Kasumi-1 (cell line): Measurements from ENCODE around the gene BDP1.
"Not testable (repeated sequence)": the region's sequence is repeated elsewhere in the genome, so short reads cannot be mapped to it uniquely, and the experiment has no call there.

ENCODE experiments used
- DNase-seq, 2 experiments: peaks; one replicate each; lab custom pipeline; 2025; lab: John Stamatoyannopoulos, UW

The BDP1 gene

DNA sequence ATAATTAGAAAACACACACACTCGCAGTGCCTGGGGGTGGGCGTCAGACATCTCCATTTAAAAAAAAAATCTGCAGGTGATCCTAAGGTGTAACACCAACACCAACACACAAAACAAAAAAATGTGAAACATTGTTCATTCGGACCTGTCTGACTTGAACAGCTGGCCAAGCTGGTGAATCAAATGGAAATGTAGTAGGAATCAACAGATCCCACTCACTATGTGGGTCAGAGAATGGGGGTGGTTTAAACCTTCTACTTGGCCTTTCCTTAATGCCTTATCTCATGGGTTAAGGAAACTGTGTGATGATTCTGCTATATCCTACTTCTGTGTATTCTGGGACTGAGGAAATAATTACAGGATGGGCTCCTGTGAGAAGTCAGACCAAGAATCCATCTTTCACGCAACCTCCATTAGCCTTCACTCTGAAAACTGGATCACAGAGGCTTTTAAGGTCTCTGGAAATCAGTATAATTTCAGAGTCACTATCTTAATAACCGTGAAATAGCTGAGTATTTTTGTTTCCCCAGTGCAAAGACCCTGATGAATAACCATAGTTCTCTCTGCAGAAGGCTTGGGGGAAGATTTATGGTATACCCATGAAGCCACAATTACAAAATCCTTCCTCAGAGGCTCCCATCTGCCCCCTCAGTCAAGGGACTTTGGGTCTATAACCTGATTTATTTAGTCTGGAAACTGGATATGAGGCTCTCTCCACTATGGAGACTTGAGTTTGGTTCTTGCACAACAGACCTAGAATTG, 114.5 kb downstream of the BDP1 start:
- no peak for DNase-seq

- DNase-seq, result not testable (repeated sequence)
These were observed 116.4 kb downstream of the BDP1 start for GRCh38 chr5:71571811-71572210.

GRCh38 chr5:71573591-71573990, 118.1 kb downstream of the BDP1 start:
- no peak for DNase-seq

GRCh38 chr5:71575588-71575987, 120.1 kb downstream of the BDP1 start:
- not testable (repeated sequence) for DNase-seq

DNA sequence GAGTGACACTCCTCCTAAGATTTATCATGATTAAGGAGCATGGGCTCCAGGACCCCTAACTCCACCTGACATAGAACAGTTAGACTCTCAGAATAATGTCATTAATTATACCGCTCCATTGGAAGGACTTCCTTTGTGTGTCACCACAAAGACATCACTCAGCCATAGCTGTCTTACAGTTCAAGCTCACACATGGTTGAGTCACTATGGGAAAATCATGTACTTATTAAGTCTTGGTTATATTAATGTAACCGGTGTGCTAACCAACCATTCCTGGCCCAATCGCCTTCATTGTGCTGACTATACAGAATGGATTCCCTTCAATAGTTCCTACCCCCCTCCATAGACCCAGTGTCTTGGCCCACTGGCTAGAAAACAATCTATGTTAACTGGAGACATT, 120.8 kb downstream of the BDP1 start:
- DNase-seq, result no peak

GRCh38 chr5:71577839-71578238, 122.4 kb downstream of the BDP1 start:
- DNase-seq, result not testable (repeated sequence)

GRCh38 chr5:71582945-71583584, 127.6 kb downstream of the BDP1 start:
- no peak for DNase-seq

DNA sequence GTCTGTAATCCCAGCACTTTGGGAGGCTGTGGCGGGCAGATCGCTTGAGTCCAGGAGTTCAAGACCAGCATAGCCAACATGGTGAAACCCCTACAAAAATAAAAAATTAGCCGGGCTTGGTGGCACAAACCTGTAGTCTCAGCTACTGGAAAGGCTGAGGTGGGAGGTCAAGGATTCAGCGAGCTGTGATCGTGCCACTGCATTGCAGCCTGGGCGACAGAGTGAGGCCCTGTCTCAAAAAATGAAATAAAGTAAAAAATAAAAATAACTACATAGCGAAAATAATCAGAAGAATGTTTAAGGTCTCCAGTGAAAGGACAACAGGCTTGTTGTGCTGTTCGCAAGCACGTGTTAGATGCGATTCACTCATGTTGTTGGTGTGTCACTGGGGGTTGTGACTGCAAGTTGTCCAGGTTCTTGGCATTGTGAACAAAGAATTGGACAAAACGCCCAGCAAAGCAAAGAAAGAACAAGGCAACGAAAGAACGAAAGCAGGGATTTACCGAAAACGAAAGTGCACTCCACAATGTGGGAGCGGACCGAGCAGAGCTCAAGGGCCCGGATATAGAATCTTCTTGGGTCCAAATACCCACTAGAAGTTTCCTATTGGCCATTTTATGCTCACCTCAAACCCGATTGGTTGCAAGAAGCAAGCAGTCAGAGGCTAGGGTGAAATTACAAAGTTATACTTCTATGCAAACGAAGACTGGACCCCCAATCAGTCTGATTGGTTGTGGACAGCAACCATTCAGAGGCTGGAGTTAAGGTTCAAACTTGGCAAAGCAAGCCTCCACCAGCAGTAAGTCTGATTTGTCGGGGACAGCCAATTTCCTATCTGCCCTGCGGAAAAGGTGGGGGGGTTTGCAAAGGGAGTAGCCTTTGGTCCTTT, 130.8 kb downstream of the BDP1 start:
- DNase-seq, result peak; percentile 61 to 72

DNA sequence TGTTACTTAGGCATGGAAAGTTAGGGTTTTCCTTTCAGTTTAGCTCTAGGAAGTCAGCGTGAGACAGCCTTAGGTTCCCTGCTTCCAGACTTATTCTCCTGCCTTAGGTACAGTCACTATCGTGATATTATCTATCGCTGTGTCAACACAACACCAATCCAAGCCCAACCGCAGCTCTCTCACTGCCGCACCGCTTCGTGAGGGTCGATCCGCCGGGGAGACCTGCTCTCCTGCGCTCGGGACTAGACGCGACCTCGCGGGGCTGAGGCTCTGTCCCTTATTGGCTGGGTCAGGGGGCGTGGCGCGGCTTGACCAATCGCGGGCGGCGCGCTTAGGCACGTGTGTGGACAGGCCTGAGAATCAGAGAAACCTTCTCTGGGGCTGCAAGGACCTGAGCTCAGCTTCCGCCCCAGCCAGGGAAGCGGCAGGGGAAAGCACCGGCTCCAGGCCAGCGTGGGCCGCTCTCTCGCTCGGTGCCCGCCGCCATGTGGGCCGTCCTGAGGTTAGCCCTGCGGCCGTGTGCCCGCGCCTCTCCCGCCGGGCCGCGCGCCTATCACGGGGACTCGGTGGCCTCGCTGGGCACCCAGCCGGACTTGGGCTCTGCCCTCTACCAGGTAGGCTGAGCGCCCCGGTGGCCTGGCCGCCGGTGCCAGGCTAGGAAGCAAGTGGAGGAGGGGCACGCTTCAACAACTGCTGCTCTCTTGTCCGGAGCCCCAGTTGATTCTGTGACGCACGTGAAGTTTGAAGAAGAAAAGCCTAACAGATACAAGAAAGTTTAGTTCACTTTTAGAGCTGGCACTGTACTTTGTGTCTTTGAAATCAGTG, 131.7 kb downstream of the BDP1 start, which contains the start of gene MCCC2:
MCCC2 (plus strand) TSS at position 400 of the 825 bp plus-strand sequence; CDS start at position 486, 86 bp downstream.
- peak; percentile 94 to 95 for DNase-seq

GRCh38 chr5:71587766-71588532, 132.5 kb downstream of the BDP1 start:
- peak in 1 of 2 experiments; percentile 26 for DNase-seq

DNA sequence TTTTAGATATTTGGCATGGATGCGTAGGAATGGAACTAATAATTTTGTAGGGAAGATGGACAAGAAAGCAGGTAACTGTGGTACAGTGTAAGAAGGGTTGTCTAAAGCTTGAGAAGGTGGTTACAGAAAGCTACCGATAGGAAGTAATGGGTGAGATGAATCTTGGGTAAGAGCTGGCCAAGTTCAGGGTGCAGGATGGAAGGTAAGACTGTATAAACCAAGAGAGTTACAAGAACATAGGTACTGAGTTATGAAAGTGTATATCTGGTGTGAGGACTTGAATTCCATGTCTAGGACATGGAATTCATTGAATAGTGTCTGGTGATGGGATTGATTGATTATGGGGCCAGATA, 133.1 kb downstream of the BDP1 start:
- DNase-seq, result no peak

GRCh38 chr5:71589903-71590302, 134.5 kb downstream of the BDP1 start:
- DNase-seq, result no peak

DNA sequence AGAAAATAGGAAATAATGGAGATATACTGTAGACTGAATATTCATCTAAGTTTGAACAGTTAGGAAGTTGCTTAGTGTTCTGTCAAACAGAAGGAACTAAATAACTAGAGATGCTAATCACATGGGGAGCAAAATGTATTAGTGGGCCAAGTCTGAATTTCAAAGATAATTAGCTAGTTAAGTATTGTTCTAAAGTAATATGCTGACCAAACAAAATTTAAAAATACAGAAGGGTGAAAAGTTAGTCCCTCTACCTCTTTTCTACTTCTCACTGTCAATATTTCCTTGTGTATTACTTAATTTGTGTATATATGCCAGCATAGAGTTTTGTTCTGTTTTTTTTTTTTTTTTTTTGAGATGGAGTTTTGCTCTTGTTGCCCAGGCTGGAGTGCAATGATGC, 135.6 kb downstream of the BDP1 start:
- no peak for DNase-seq

GRCh38 chr5:71596169-71596568, 140.7 kb downstream of the BDP1 start:
- no peak for DNase-seq

DNA sequence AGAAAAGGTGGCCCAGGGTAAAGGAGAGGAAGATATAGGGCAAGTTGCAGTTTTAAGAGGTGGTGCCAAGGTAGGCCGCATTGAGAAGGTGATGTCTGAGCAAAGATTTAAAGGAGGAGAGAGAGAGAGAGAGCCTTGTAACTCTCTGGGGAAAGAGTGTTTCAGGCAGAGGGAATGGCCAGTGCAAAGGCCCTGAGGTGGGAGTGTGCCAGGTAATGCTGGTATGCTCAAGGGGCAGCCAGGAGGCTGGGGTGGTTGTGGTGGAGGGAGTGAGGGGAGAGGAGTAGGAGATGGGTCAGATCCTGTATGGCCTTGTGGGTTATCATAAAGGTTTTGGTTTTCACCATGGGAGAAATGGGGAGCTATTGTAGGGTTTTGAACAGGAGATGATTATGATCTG, 141.6 kb downstream of the BDP1 start:
- DNase-seq, result no peak

GRCh38 chr5:71600783-71601182, 145.3 kb downstream of the BDP1 start:
- no peak for DNase-seq

GRCh38 chr5:71601222-71602026, 146.0 kb downstream of the BDP1 start:
- DNase-seq, result peak; percentile 87 to 90

GRCh38 chr5:71609916-71610315, 154.5 kb downstream of the BDP1 start:
- not testable (repeated sequence) for DNase-seq

- no peak for DNase-seq
These were observed 160.4 kb downstream of the BDP1 start for GRCh38 chr5:71615809-71616208.
